Spleen (tissue), 11 donors: ENCODE results near the gene LAMA5. TPM values are rescaled to one million over a fixed set of nuclear protein-coding genes. Genes with fewer than 3 reads are reported as not detected.

Experiments
- DNase-seq: peaks from one replicate; pipeline ENCODE4 v3.0.0-alpha.2; 2020
- H3K27ac ChIP-seq, 8 donors: fragments of 200-600 bp; sonication (generic) in 7 of 8; 1 replicate in 4 of 8; 2 replicates in 4 of 8; pipeline versions ENCODE4 v1.5.0 to v1.8.0; 2016 to 2021; ENCODE audit warnings: inconsistent platforms in 4 of 8, mild to moderate bottlenecking in 4 of 8, moderate library complexity in 1 of 8
- H3K27me3 ChIP-seq, 7 donors: fragments of 200-600 bp; sonication (generic) in 6 of 7; replicated peaks in 1 of 7; 1 replicate in 4 of 7; 2 replicates in 3 of 7; pipeline versions ENCODE4 v1.5.0 to v1.8.0; 2016 to 2021; ENCODE audit warnings: inconsistent platforms in 3 of 7, mild to moderate bottlenecking in 1 of 7
- H3K36me3 ChIP-seq, 6 donors: fragments of 200-600 bp; sonication (generic) in 5 of 6; 1 replicate in 4 of 6; 2 replicates in 2 of 6; pipeline versions ENCODE4 v1.5.0 to v1.8.0; 2016 to 2021; ENCODE audit warnings: inconsistent platforms in 2 of 6
- H3K4me1 ChIP-seq, 6 donors: fragments of 200-600 bp; sonication (generic) in 5 of 6; 1 replicate in 3 of 6; 2 replicates in 3 of 6; pipeline versions ENCODE4 v1.5.0 to v1.8.0; 2016 to 2021; ENCODE audit warnings: inconsistent platforms in 3 of 6
- H3K4me3 ChIP-seq, 8 donors: fragments of 200-600 bp; sonication (generic) in 7 of 8; 1 replicate in 4 of 8; 2 replicates in 4 of 8; pipeline versions ENCODE4 v1.5.0 to v1.8.0; 2016 to 2021; ENCODE audit warnings: inconsistent platforms in 4 of 8, mild to moderate bottlenecking in 4 of 8, moderate library complexity in 2 of 8
- H3K9me3 ChIP-seq, 8 donors: fragments of 200-600 bp; sonication (generic) in 7 of 8; 1 replicate in 4 of 8; 2 replicates in 4 of 8; pipeline versions ENCODE4 v1.5.0 to v1.8.0; 2016 to 2021; ENCODE audit warnings: inconsistent platforms in 4 of 8
- POLR2A ChIP-seq, 3 donors: fragments of 450-650 bp; IDR thresholded peaks; one replicate each; pipeline ENCODE4 v1.5.1; 2017; ENCODE audit warnings: antibody characterized with exemption in 3 of 3, mild to moderate bottlenecking in 1 of 3
- POLR2AphosphoS5 ChIP-seq, 3 donors: sonication (generic); formaldehyde crosslinking; IDR thresholded peaks; one replicate each; pipeline ENCODE4 v1.5.1; 2017; ENCODE audit warnings: antibody characterized with exemption in 3 of 3
- WGBS, 5 donors: extraction: QIAGEN DNeasy Blood & Tissue Kit in 3 of 5; methylation state at CpG; one replicate each; pipeline versions ENCODE4 v1.1.5 to v1.1.7; 2013 to 2018; 5-methylcytosine and 5-hydroxymethylcytosine counted together
- intact Hi-C: fragments of 100-400 bp; cut with DNase I; formaldehyde crosslinking; loops from one replicate; pipeline ENCODE4 v1.15.0; 2023; ENCODE audit warnings: low total_unique reads
- polyA plus RNA-seq, 3 donors: library from polyadenylated mRNA; stranded (reverse); fragments of 200-250 nt; gene quantifications; one replicate each; pipeline ENCODE4 v1.2.1, GENCODE V29; 2013
- total RNA-seq, 7 donors: library from RNA; depleted of rRNA in 3 of 7; stranded (reverse); fragments of >200 nt in 3 of 7; fragmentation: NEBNext Ultra II Directional in 4 of 7; extraction: Animal tissue kit (Norgen Biotek cat#: 25700) in 4 of 7; gene quantifications; one replicate each; pipeline versions ENCODE4 v1.1.0 to v1.2.1, GENCODE V29; 2016 to 2021
- TF ChIP-seq, protein P1 (sequence below), 11 experiments: fragments of 200-600 bp in 7 of 11; fragments of 450-650 bp in 4 of 11; sonication (generic) in 4 of 11; IDR thresholded peaks in 8 of 11; conservative IDR thresholded peaks in 3 of 11; 1 replicate in 7 of 11; 2 replicates in 4 of 11; pipeline versions ENCODE4 v1.4.0 to v1.8.0; 2016 to 2021; ENCODE audit warnings: antibody characterized with exemption in 11 of 11, inconsistent platforms in 4 of 11, mild to moderate bottlenecking in 1 of 11
- donor health status: healthy with polysubstance abuse.
- donor health status: DM: no; HTN: no; CAD: no; lungs with moderate emphysema.
- donor health status: DM: no; HTN: no; CAD: no.
- donor health status: Bipolar disorder and iron deficiency.
- donor health status: healthy.
- donor health status: DM: no; HTN: no; CAD: no.
- donor health status: DM: yes; HTN: yes; CAD: no.

Gene LAMA5
- total and polyA plus RNA-seq, 10 donors = 46.5 to 266 (median 115) TPM

DNA sequence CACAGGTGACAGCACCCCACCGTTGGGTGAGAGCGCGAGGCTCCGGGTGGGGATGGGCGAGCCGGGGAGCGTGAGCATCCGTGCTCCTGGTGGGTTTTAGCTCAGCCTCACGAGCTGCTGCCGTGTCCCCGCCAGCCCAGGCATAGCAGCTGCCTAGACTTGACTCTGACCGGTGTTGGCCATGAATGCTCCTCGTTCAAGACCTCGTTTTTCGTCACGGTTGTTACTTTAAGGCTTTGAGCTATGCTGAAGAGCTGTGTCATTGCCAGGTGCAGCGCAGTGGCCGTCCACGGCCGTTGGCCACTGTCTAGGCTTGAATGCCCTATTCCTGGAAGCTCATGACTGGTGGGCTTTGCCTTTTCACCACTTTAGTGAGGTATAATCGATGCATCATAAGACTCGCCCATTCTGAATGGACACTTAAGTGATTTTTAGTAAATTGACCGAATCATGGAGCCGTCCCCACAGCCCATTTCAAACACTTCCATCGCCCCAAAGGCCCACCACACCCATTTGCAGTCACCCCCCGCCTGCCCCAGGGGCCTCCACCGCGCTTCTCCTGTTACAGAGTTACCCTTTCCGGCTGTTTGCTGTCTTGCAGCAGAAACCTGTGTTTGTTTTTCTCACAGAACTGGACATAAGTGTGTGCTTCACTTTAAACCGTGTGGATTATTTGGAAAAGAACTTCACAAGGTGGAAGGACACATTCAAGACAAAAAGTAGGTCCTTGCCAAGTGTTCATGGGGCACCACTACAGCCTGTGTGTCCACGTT is 85.8 kb downstream of the LAMA5 start:
- WGBS, 5 donors = 95 to 98% (median 96%) methylated on average over 30 to 31 of the region's 31 CpGs
- no peak overlapping the region for H3K27ac ChIP-seq
- no peaks in the 10 kb centered on the region for H3K9me3 ChIP-seq
- peaks cover 0 to 28% (median 13%) of the 10 kb centered on the region in 6 donors for H3K4me1 ChIP-seq
- H3K36me3 ChIP-seq = peaks cover 0 to 96% (median 78%) of the 10 kb centered on the region in 6 donors
- intact Hi-C loops = no loop called here
- no peak for DNase-seq
- no peak overlapping the region for H3K4me3 ChIP-seq
- no peaks in the 10 kb centered on the region for H3K27me3 ChIP-seq
- TF ChIP-seq, protein P1, sequence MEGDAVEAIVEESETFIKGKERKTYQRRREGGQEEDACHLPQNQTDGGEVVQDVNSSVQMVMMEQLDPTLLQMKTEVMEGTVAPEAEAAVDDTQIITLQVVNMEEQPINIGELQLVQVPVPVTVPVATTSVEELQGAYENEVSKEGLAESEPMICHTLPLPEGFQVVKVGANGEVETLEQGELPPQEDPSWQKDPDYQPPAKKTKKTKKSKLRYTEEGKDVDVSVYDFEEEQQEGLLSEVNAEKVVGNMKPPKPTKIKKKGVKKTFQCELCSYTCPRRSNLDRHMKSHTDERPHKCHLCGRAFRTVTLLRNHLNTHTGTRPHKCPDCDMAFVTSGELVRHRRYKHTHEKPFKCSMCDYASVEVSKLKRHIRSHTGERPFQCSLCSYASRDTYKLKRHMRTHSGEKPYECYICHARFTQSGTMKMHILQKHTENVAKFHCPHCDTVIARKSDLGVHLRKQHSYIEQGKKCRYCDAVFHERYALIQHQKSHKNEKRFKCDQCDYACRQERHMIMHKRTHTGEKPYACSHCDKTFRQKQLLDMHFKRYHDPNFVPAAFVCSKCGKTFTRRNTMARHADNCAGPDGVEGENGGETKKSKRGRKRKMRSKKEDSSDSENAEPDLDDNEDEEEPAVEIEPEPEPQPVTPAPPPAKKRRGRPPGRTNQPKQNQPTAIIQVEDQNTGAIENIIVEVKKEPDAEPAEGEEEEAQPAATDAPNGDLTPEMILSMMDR (IDR thresholded peaks at IDR 0.05 in 8 of 11, conservative IDR thresholded peaks at IDR 0.05 in 3 of 11) = no peak
- TF ChIP-seq POLR2AphosphoS5 (IDR thresholded peaks at IDR 0.05) = peak in 1 of 3 donors; percentile 17

DNA sequence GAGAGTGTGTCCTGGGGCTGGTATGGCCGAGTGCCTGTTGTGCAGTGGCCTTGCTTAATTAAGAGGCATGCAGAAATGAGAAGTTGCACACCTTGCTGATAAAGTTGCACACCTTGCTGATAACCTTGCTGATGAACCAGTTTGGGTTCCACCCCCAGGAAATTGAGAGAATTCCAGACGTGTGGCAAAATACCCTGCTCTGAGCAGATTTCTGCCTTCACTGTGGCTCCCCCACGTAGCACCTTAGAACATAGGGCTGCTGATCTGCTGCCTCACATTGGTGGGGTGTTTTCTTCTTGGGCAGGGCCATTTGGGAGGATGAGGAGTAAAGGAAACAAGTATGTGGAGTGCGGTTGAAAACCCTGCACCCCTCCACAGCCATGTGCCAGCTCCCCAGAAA is 86.8 kb downstream of the LAMA5 start:
- Histone ChIP-seq H3K27me3 (no peaks in the 10 kb centered on the region), H3K27ac (no peak overlapping the region), H3K4me3 (no peak overlapping the region), H3K36me3 (peaks cover 0 to 96% (median 72%) of the 10 kb centered on the region in 6 donors), H3K9me3 (no peaks in the 10 kb centered on the region), H3K4me1 (peaks cover 0 to 23% (median 15%) of the 10 kb centered on the region in 6 donors)
- TF ChIP-seq, protein P1 (IDR thresholded peaks at IDR 0.05 in 8 of 11, conservative IDR thresholded peaks at IDR 0.05 in 3 of 11) = no peak
- no peak for TF ChIP-seq POLR2AphosphoS5 (IDR thresholded peaks at IDR 0.05)
- no peak for TF ChIP-seq POLR2A (IDR thresholded peaks at IDR 0.05)
- intact Hi-C loops = no loop called here
- DNase-seq = no peak
- 70 to 93% (median 81%) methylated on average over 4 of the region's 4 CpGs for WGBS, 5 donors

DNA sequence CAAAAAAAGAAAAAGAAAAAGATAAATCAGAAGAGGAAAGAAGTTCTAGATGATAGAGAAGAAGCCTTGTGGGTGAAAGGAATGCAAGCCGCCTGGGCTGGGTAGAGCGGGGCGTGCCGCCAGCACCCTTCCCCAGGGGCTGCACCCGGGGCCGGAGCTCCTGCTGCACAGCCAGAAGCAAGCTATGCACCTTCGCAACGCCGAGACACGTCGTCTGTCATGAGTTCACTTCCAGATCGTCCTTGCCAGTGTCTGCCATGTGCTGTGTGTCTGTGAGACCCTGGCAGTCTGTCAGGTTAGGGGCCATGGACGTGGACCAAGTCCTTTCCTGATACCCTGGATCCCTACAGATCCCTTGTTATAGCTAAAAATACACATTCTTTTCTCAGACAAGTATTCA is 89.9 kb downstream of the LAMA5 start:
- intact Hi-C loops = no loop called here
- TF ChIP-seq POLR2AphosphoS5 (IDR thresholded peaks at IDR 0.05) (peak in 1 of 3 donors; percentile 41), POLR2A (IDR thresholded peaks at IDR 0.05) (no peak)
- Histone ChIP-seq H3K4me3 (no peak overlapping the region), H3K4me1 (peaks cover 0 to 24% (median 11%) of the 10 kb centered on the region in 6 donors), H3K27ac (no peak overlapping the region), H3K9me3 (no peaks in the 10 kb centered on the region), H3K27me3 (no peaks in the 10 kb centered on the region), H3K36me3 (peaks cover 6 to 96% (median 70%) of the 10 kb centered on the region in 6 donors)
- 78 to 83% (median 82%) methylated on average over 13 of the region's 13 CpGs for WGBS, 5 donors
- DNase-seq = no peak

DNA sequence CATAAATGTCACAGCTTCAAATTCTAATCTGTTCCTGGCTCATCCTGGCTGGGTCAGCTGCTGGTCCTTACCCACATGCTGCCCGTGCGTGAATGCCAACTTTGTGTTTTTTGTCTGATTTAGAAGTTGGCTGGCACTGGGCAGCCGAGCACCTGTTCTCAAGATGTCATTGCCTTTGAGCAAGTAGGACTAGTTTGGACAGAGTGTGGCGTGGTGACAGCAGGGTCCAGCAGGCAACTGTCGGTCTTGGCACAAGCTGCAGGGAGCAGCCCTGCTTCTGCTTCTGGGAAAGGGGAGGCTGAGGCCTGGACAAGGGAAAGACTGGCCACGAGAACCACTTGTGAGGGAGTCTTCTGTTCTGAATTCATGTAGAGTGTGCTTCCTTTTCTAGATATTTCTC is 90.7 kb downstream of the LAMA5 start:
- TF ChIP-seq POLR2AphosphoS5 (IDR thresholded peaks at IDR 0.05) = no peak
- TF ChIP-seq, protein P1 (IDR thresholded peaks at IDR 0.05 in 8 of 11, conservative IDR thresholded peaks at IDR 0.05 in 3 of 11) = no peak
- TF ChIP-seq POLR2A (IDR thresholded peaks at IDR 0.05) = no peak
- intact Hi-C loops = no loop called here
- 78 to 93% (median 87%) methylated on average over 6 of the region's 6 CpGs for WGBS, 5 donors
- Histone ChIP-seq H3K27ac (no peak overlapping the region), H3K4me3 (no peak overlapping the region), H3K4me1 (peaks cover 0 to 24% (median 11%) of the 10 kb centered on the region in 6 donors), H3K27me3 (no peaks in the 10 kb centered on the region), H3K36me3 (peaks cover 9 to 96% (median 70%) of the 10 kb centered on the region in 6 donors), H3K9me3 (no peaks in the 10 kb centered on the region)
- no peak for DNase-seq
